ENCODE results near the gene ACTN4.

Gene ACTN4

GRCh38 chr19:38734426-38735256 lies 87.2 kb downstream of the ACTN4 start:
- no peaks in the 10 kb centered on the region for H3K27me3 ChIP-seq (ENCODE audit: insufficient read depth, low read length, poor library complexity)
- no peak overlapping the region for H3K27ac ChIP-seq (ENCODE audit: low read length)
- H4K20me1 ChIP-seq (ENCODE audit: insufficient read depth, low read length) = peaks cover 5% of the 10 kb centered on the region; the same call in 1 of the 2 replicates
- H2AFZ ChIP-seq (ENCODE audit: low read depth, low read length) = no peak overlapping the region
- H3K36me3 ChIP-seq (ENCODE audit: insufficient read depth, low read length) = peaks cover 13% of the 10 kb centered on the region
- no peak overlapping the region for H3K9ac ChIP-seq (ENCODE audit: low read depth, low read length)
- H3K9me3 ChIP-seq (ENCODE audit: insufficient read depth, low read length, severe bottlenecking) = no peaks in the 10 kb centered on the region
- no peaks in the 10 kb centered on the region for H3K4me1 ChIP-seq (ENCODE audit: insufficient read depth, low read length)
- no peak for ATAC-seq (ENCODE audit: insufficient read depth, low read depth)
- no peak for DNase-seq
- TF ChIP-seq CTCF (IDR thresholded peaks at IDR 0.05; ENCODE audit: borderline replicate concordance, extremely low read depth, low read length, poor library complexity, severe bottlenecking) (no peak), EZH2 (IDR thresholded peaks at IDR 0.05; ENCODE audit: borderline replicate concordance, low read depth, low read length, severe bottlenecking) (no peak)
- no peak overlapping the region for H3K4me3 ChIP-seq (ENCODE audit: low read depth in 1 of 2, low read length in 2 of 2)
- no peaks in the 10 kb centered on the region for H3K79me2 ChIP-seq (ENCODE audit: insufficient read depth, low read length)
- H3K4me2 ChIP-seq (ENCODE audit: insufficient read depth, low read length) = no peak overlapping the region

- no peaks in the 10 kb centered on the region for H3K27me3 ChIP-seq (ENCODE audit: insufficient read depth, low read length, poor library complexity)
- DNase-seq (no peak), ATAC-seq (ENCODE audit: insufficient read depth, low read depth) (no peak)
- no peak for TF ChIP-seq EZH2 (IDR thresholded peaks at IDR 0.05; ENCODE audit: borderline replicate concordance, low read depth, low read length, severe bottlenecking)
- no peak for TF ChIP-seq CTCF (IDR thresholded peaks at IDR 0.05; ENCODE audit: borderline replicate concordance, extremely low read depth, low read length, poor library complexity, severe bottlenecking)
- H3K79me2 ChIP-seq (ENCODE audit: insufficient read depth, low read length) = no peaks in the 10 kb centered on the region
- H3K9me3 ChIP-seq (ENCODE audit: insufficient read depth, low read length, severe bottlenecking) = no peaks in the 10 kb centered on the region
- H3K36me3 ChIP-seq (ENCODE audit: insufficient read depth, low read length) = peaks cover 11% of the 10 kb centered on the region
- no peak overlapping the region for H2AFZ ChIP-seq (ENCODE audit: low read depth, low read length)
- no peak overlapping the region for H3K4me3 ChIP-seq (ENCODE audit: low read depth in 1 of 2, low read length in 2 of 2)
- no peaks in the 10 kb centered on the region for H3K4me1 ChIP-seq (ENCODE audit: insufficient read depth, low read length)
- no peak overlapping the region for H3K27ac ChIP-seq (ENCODE audit: low read length)
- no peak overlapping the region for H3K9ac ChIP-seq (ENCODE audit: low read depth, low read length)
- H3K4me2 ChIP-seq (ENCODE audit: insufficient read depth, low read length) = no peak overlapping the region
- H4K20me1 ChIP-seq (ENCODE audit: insufficient read depth, low read length) = peaks cover 5% of the 10 kb centered on the region; the same call in 1 of the 2 replicates
These were observed 87.8 kb downstream of the ACTN4 start for GRCh38 chr19:38735257-38735686.

- Histone ChIP-seq H3K4me1 (ENCODE audit: insufficient read depth, low read length) (no peaks in the 10 kb centered on the region), H3K36me3 (ENCODE audit: insufficient read depth, low read length) (peaks cover 4% of the 10 kb centered on the region), H4K20me1 (ENCODE audit: insufficient read depth, low read length) (peaks cover 5% of the 10 kb centered on the region; the same call in 1 of the 2 replicates), H3K27ac (ENCODE audit: low read length) (no peak overlapping the region), H3K27me3 (ENCODE audit: insufficient read depth, low read length, poor library complexity) (no peaks in the 10 kb centered on the region), H3K4me3 (ENCODE audit: low read depth in 1 of 2, low read length in 2 of 2) (no peak overlapping the region), H3K9ac (ENCODE audit: low read depth, low read length) (no peak overlapping the region), H3K9me3 (ENCODE audit: insufficient read depth, low read length, severe bottlenecking) (no peaks in the 10 kb centered on the region), H3K4me2 (ENCODE audit: insufficient read depth, low read length) (no peak overlapping the region), H2AFZ (ENCODE audit: low read depth, low read length) (no peak overlapping the region), H3K79me2 (ENCODE audit: insufficient read depth, low read length) (no peaks in the 10 kb centered on the region)
- no peak for ATAC-seq (ENCODE audit: insufficient read depth, low read depth)
- DNase-seq = no peak
- TF ChIP-seq CTCF (IDR thresholded peaks at IDR 0.05; ENCODE audit: borderline replicate concordance, extremely low read depth, low read length, poor library complexity, severe bottlenecking) (no peak), EZH2 (IDR thresholded peaks at IDR 0.05; ENCODE audit: borderline replicate concordance, low read depth, low read length, severe bottlenecking) (no peak)
These were observed 88.6 kb downstream of the ACTN4 start for GRCh38 chr19:38736036-38736412.

All from DND-41 (cell line).